Mesenchymal stem cell (in vitro differentiated cells and primary cell): ENCODE data around the gene TMEM51.
A peak's percentile ranks its signal among the peaks of the same experiment; 100 is the strongest.

Experiments used
- DNase-seq: peaks from one replicate; pipeline ENCODE4 v3.0.0-alpha.2; 2013
- H2AFZ ChIP-seq: one replicate; pipeline ENCODE4 v1.6.1; 2013; ENCODE audit warnings: low read depth, mild to moderate bottlenecking, control low read depth, inconsistent platforms, low read length, moderate library complexity
- H2AK5ac ChIP-seq: 2 replicates; pipeline ENCODE4 v1.6.1; 2013; ENCODE audit warnings: low read length, moderate library complexity, mild to moderate bottlenecking, inconsistent platforms; ENCODE audit not compliant: severe bottlenecking
- H2BK120ac ChIP-seq: one replicate; pipeline ENCODE4 v1.6.1; 2013; ENCODE audit warnings: low read depth, mild to moderate bottlenecking, inconsistent platforms, low read length, moderate library complexity
- H2BK12ac ChIP-seq, 2 experiments: one replicate each; pipeline ENCODE4 v1.6.1; 2013; ENCODE audit warnings: inconsistent platforms in 2 of 2, low read length in 2 of 2, mild to moderate bottlenecking in 2 of 2, moderate library complexity in 2 of 2, control low read depth in 1 of 2
- H2BK15ac ChIP-seq: one replicate; pipeline ENCODE4 v1.6.1; 2013; ENCODE audit warnings: mild to moderate bottlenecking, low read depth, inconsistent platforms; ENCODE audit not compliant: poor library complexity, severe bottlenecking
- H2BK5ac ChIP-seq: 2 replicates; pipeline ENCODE4 v1.6.1; 2013; ENCODE audit warnings: low read depth, mild to moderate bottlenecking, low read length, control low read depth, inconsistent platforms; ENCODE audit not compliant: poor library complexity, severe bottlenecking
- H3K14ac ChIP-seq, 2 experiments: one replicate each; pipeline ENCODE4 v1.6.1; 2013; ENCODE audit warnings: inconsistent platforms in 2 of 2, low read length in 2 of 2, control low read depth in 1 of 2, mild to moderate bottlenecking in 1 of 2, moderate library complexity in 1 of 2
- H3K18ac ChIP-seq, 2 experiments: one replicate each; pipeline ENCODE4 v1.6.1; 2013; ENCODE audit warnings: inconsistent platforms in 2 of 2, low read length in 2 of 2, control low read depth in 1 of 2, low read depth in 1 of 2, mild to moderate bottlenecking in 1 of 2
- H3K23ac ChIP-seq, 2 experiments: one replicate each; pipeline ENCODE4 v1.6.1; 2013; ENCODE audit warnings: inconsistent platforms in 2 of 2, low read length in 2 of 2, mild to moderate bottlenecking in 2 of 2, moderate library complexity in 2 of 2, control low read depth in 1 of 2
- H3K27ac ChIP-seq: 2 replicates; pipeline ENCODE4 v1.5.1; 2013; ENCODE audit warnings: mild to moderate bottlenecking, moderate library complexity, low read length, control low read depth, inconsistent platforms; ENCODE audit not compliant: poor library complexity, severe bottlenecking
- H3K27me3 ChIP-seq, 2 experiments: 2 replicates each; pipeline versions ENCODE4 v1.6.1 to v1.7.0; 2013; ENCODE audit warnings: low read length in 2 of 2, mild to moderate bottlenecking in 2 of 2, moderate library complexity in 2 of 2, control low read depth in 1 of 2, inconsistent platforms in 1 of 2; ENCODE audit not compliant: control insufficient read depth in 1 of 2, insufficient read depth in 1 of 2
- H3K36me3 ChIP-seq, 2 experiments: 2 replicates each; pipeline versions ENCODE4 v1.6.1 to v1.7.0; 2013; ENCODE audit warnings: low read length in 2 of 2, control low read depth in 1 of 2, inconsistent platforms in 1 of 2, low read depth in 1 of 2, mild to moderate bottlenecking in 1 of 2; ENCODE audit not compliant: insufficient read depth in 2 of 2, control insufficient read depth in 1 of 2
- H3K4ac ChIP-seq, 2 experiments: one replicate each; pipeline ENCODE4 v1.6.1; 2013; ENCODE audit warnings: inconsistent platforms in 2 of 2, low read length in 2 of 2, mild to moderate bottlenecking in 2 of 2, moderate library complexity in 2 of 2, control low read depth in 1 of 2, low read depth in 1 of 2
- H3K4me1 ChIP-seq: 2 replicates; pipeline ENCODE4 v1.6.1; 2013; ENCODE audit warnings: low read depth, low read length, control low read depth; ENCODE audit not compliant: control insufficient read depth, insufficient read depth
- H3K4me2 ChIP-seq: 2 replicates; pipeline ENCODE4 v1.6.1; 2013; ENCODE audit warnings: low read length, mild to moderate bottlenecking, inconsistent platforms; ENCODE audit not compliant: poor library complexity, severe bottlenecking
- H3K4me3 ChIP-seq, 2 experiments: 2 replicates each; pipeline versions ENCODE4 v1.5.1 to v1.7.0; 2013; ENCODE audit warnings: low read length in 2 of 2, mild to moderate bottlenecking in 2 of 2, control low read depth in 1 of 2, low read depth in 1 of 2; ENCODE audit not compliant: insufficient read depth in 1 of 2
- H3K79me1 ChIP-seq: replicated peaks from 2 replicates; pipeline ENCODE4 v1.6.1; 2013; ENCODE audit warnings: mild to moderate bottlenecking, control low read depth, low read length, inconsistent platforms; ENCODE audit not compliant: poor library complexity, severe bottlenecking
- H3K9ac ChIP-seq: 2 replicates; pipeline ENCODE4 v1.7.0; 2013; ENCODE audit warnings: mild to moderate bottlenecking, low read length, moderate library complexity
- H3K9me3 ChIP-seq: 2 replicates; pipeline ENCODE4 v1.7.0; 2013; ENCODE audit warnings: mild to moderate bottlenecking, low read length; ENCODE audit not compliant: control insufficient read depth
- H4K8ac ChIP-seq: one replicate; pipeline ENCODE4 v1.6.1; 2013; ENCODE audit warnings: inconsistent platforms, mild to moderate bottlenecking, low read length, moderate library complexity
- H4K91ac ChIP-seq: one replicate; pipeline ENCODE4 v1.6.1; 2013; ENCODE audit warnings: mild to moderate bottlenecking, low read length, inconsistent platforms
- WGBS: methylation state at CpG from one replicate; pipeline ENCODE4 v1.1.7; 2013; ENCODE audit warnings: mixed read lengths; 5-methylcytosine and 5-hydroxymethylcytosine counted together

The TMEM51 gene

GRCh38 chr1:15224974-15225373, 71.4 kb downstream of the TMEM51 start:
- Histone ChIP-seq H2BK15ac (no peak overlapping the region), H3K27ac (no peak overlapping the region), H4K8ac (peak overlapping the region; percentile 7), H3K79me1 (peaks cover 7% of the 10 kb centered on the region), H2BK12ac (no peak overlapping the region), H3K18ac (no peak overlapping the region), H3K14ac (peak overlapping the region in 1 of 2 experiments; percentile 11), H3K9ac (no peak overlapping the region), H3K4ac (no peak overlapping the region), H3K27me3 (peaks cover 0 to 30% of the 10 kb centered on the region in 2 experiments), H3K23ac (no peak overlapping the region), H2AFZ (no peak overlapping the region), H4K91ac (no peak overlapping the region), H3K4me3 (no peak overlapping the region), H3K36me3 (peaks cover 0 to 9% of the 10 kb centered on the region in 2 experiments), H2AK5ac (peak overlapping the region; percentile 68), H2BK120ac (no peak overlapping the region), H3K4me2 (no peak overlapping the region), H3K9me3 (no peaks in the 10 kb centered on the region), H3K4me1 (peaks cover 18% of the 10 kb centered on the region), H2BK5ac (no peak overlapping the region)
- DNase-seq = no peak
- whole genome bisulfite sequencing = 96% methylated on average over 3 of the region's 4 CpGs

- peak overlapping the region in 1 of 2 experiments; percentile 35 for H3K18ac ChIP-seq
- H3K14ac ChIP-seq = peak overlapping the region in 1 of 2 experiments; percentile 11
- H2AFZ ChIP-seq = no peak overlapping the region
- no peak overlapping the region for H4K8ac ChIP-seq
- no peaks in the 10 kb centered on the region for H3K9me3 ChIP-seq
- H3K9ac ChIP-seq = no peak overlapping the region
- no peak overlapping the region for H4K91ac ChIP-seq
- H2AK5ac ChIP-seq = peak overlapping the region; percentile 68
- peaks cover 0 to 31% of the 10 kb centered on the region in 2 experiments for H3K27me3 ChIP-seq
- peaks cover 0 to 8% of the 10 kb centered on the region in 2 experiments for H3K36me3 ChIP-seq
- no peak overlapping the region for H3K27ac ChIP-seq
- no peak overlapping the region for H3K23ac ChIP-seq
- 93% methylated on average over 4 of the region's 4 CpGs for WGBS
- H3K4me1 ChIP-seq = peaks cover 18% of the 10 kb centered on the region
- H2BK5ac ChIP-seq = no peak overlapping the region
- no peak overlapping the region for H3K4ac ChIP-seq
- peaks cover 7% of the 10 kb centered on the region for H3K79me1 ChIP-seq
- H2BK120ac ChIP-seq = no peak overlapping the region
- H2BK15ac ChIP-seq = no peak overlapping the region
- DNase-seq = no peak
- H3K4me2 ChIP-seq = no peak overlapping the region
- no peak overlapping the region for H3K4me3 ChIP-seq
- no peak overlapping the region for H2BK12ac ChIP-seq
Measured at GRCh38 chr1:15225461-15225860, 71.9 kb downstream of the TMEM51 start.

GRCh38 chr1:15226388-15227255, 73.1 kb downstream of the TMEM51 start:
- Histone ChIP-seq H3K4me2 (no peak overlapping the region), H3K4ac (no peak overlapping the region), H4K91ac (no peak overlapping the region), H2AFZ (no peak overlapping the region), H3K36me3 (no peaks in the 10 kb centered on the region), H3K14ac (no peak overlapping the region), H3K18ac (no peak overlapping the region), H3K4me3 (no peak overlapping the region), H3K4me1 (peaks cover 18% of the 10 kb centered on the region), H3K79me1 (peaks cover 2% of the 10 kb centered on the region), H3K27ac (no peak overlapping the region), H3K9me3 (no peaks in the 10 kb centered on the region), H3K27me3 (peaks cover 0 to 31% of the 10 kb centered on the region in 2 experiments), H2BK15ac (no peak overlapping the region), H3K23ac (no peak overlapping the region), H4K8ac (no peak overlapping the region), H2BK5ac (no peak overlapping the region), H2AK5ac (peak overlapping the region; percentile 68), H2BK12ac (no peak overlapping the region), H3K9ac (no peak overlapping the region), H2BK120ac (no peak overlapping the region)
- DNase-seq = no peak
- 66% methylated on average over 14 of the region's 17 CpGs for WGBS

- H3K79me1 ChIP-seq = no peaks in the 10 kb centered on the region
- no peak overlapping the region for H3K14ac ChIP-seq
- no peak overlapping the region for H3K4ac ChIP-seq
- no peaks in the 10 kb centered on the region for H3K9me3 ChIP-seq
- no peak overlapping the region for H3K9ac ChIP-seq
- no peak overlapping the region for H2BK12ac ChIP-seq
- no peak for DNase-seq
- no peak overlapping the region for H3K27ac ChIP-seq
- H2AFZ ChIP-seq = no peak overlapping the region
- H3K23ac ChIP-seq = no peak overlapping the region
- 75% methylated on average over 2 of the region's 4 CpGs for WGBS
- no peak overlapping the region for H2BK5ac ChIP-seq
- H4K8ac ChIP-seq = no peak overlapping the region
- H3K18ac ChIP-seq = peak overlapping the region; percentile 43 to 57
- H2BK120ac ChIP-seq = no peak overlapping the region
- no peak overlapping the region for H3K4me2 ChIP-seq
- no peak overlapping the region for H2BK15ac ChIP-seq
- H3K4me1 ChIP-seq = peaks cover 13% of the 10 kb centered on the region
- peaks cover 0 to 26% of the 10 kb centered on the region in 2 experiments for H3K27me3 ChIP-seq
- H3K36me3 ChIP-seq = no peaks in the 10 kb centered on the region
- no peak overlapping the region for H3K4me3 ChIP-seq
- H4K91ac ChIP-seq = no peak overlapping the region
- H2AK5ac ChIP-seq = peak overlapping the region; percentile 28
Measured at GRCh38 chr1:15229707-15230131, 76.2 kb downstream of the TMEM51 start.
